ENCODE data around the gene SOX4.
A peak's percentile ranks its signal among the peaks of the same experiment; 100 is the strongest.

Gene SOX4

DNA sequence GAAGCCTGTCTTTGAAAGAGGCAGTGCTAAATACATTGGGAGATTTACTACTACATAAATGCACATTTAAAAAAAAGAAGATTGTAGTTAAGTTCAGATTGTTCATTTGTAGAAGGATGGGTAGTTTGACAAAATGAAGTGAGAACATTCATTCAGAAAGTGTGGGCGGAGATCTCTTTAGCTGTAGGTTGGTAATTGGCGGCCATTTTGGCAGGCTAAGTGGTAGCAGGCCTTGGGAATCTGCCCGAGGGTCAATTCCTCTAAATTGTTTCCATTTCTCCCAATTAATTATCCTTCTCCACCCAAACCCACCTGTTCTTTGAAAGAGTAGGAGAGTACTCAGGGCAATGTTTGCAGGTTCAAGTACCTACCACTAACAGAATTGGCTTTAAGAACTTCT, 17.9 kb downstream of the SOX4 start:
- no peak overlapping the region for H3K4me3 ChIP-seq (ENCODE audit: low read depth in 1 of 5, low read length in 5 of 5)
- no peaks in the 10 kb centered on the region for H3K36me3 ChIP-seq (ENCODE audit: control insufficient read depth in 5 of 5, insufficient read depth in 5 of 5, low read length in 5 of 5)
- no peaks in the 10 kb centered on the region for H3K27me3 ChIP-seq (ENCODE audit: control insufficient read depth in 5 of 5, insufficient read depth in 4 of 5, low read length in 5 of 5)
- H3K4me1 ChIP-seq (ENCODE audit: control insufficient read depth in 5 of 5, insufficient read depth in 5 of 5, low read length in 5 of 5), result peaks cover 0 to 16% (median 5%) of the 10 kb centered on the region in 5 donors
- H3K27ac ChIP-seq (ENCODE audit: low read depth, low read length), result no peak overlapping the region
- H3K9ac ChIP-seq (ENCODE audit: low read length in 5 of 5), result no peak overlapping the region
- no peaks in the 10 kb centered on the region for H3K9me3 ChIP-seq (ENCODE audit: control insufficient read depth in 5 of 5, low read length in 5 of 5)

GRCh38 chr6:21612067-21612745, 18.7 kb downstream of the SOX4 start:
- Histone ChIP-seq H3K4me3 (ENCODE audit: low read depth in 1 of 5, low read length in 5 of 5) (no peak overlapping the region), H3K9me3 (ENCODE audit: control insufficient read depth in 5 of 5, low read length in 5 of 5) (no peaks in the 10 kb centered on the region), H3K9ac (ENCODE audit: low read length in 5 of 5) (no peak overlapping the region), H3K4me1 (ENCODE audit: control insufficient read depth in 5 of 5, insufficient read depth in 5 of 5, low read length in 5 of 5) (peaks cover 0 to 16% (median 5%) of the 10 kb centered on the region in 5 donors), H3K27ac (ENCODE audit: low read depth, low read length) (no peak overlapping the region), H3K36me3 (ENCODE audit: control insufficient read depth in 5 of 5, insufficient read depth in 5 of 5, low read length in 5 of 5) (no peaks in the 10 kb centered on the region), H3K27me3 (ENCODE audit: control insufficient read depth in 5 of 5, insufficient read depth in 4 of 5, low read length in 5 of 5) (no peaks in the 10 kb centered on the region)

DNA sequence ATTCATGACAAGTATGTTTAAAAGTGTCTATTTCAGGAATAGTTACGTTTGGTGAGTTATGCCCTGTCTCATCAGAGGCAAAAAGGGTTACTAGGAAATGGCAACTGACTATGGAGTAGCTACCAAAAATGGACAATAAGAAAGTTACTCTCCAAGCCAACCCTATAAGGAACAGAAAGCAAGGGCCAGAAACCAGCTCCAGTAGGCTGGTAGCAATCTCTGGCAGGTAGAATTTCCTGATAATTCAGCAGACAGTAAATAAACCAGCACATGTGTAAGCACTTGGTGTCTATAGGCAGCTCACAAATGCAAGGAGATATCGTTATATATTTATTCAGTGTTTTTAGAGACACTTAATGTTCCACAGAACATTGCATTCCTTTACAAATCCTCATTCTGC, 20.3 kb downstream of the SOX4 start:
- no peaks in the 10 kb centered on the region for H3K36me3 ChIP-seq (ENCODE audit: control insufficient read depth in 5 of 5, insufficient read depth in 5 of 5, low read length in 5 of 5)
- no peak overlapping the region for H3K4me3 ChIP-seq (ENCODE audit: low read depth in 1 of 5, low read length in 5 of 5)
- H3K9me3 ChIP-seq (ENCODE audit: control insufficient read depth in 5 of 5, low read length in 5 of 5), result no peaks in the 10 kb centered on the region
- peaks cover 0 to 16% (median 5%) of the 10 kb centered on the region in 5 donors for H3K4me1 ChIP-seq (ENCODE audit: control insufficient read depth in 5 of 5, insufficient read depth in 5 of 5, low read length in 5 of 5)
- no peak overlapping the region for H3K9ac ChIP-seq (ENCODE audit: low read length in 5 of 5)
- H3K27me3 ChIP-seq (ENCODE audit: control insufficient read depth in 5 of 5, insufficient read depth in 4 of 5, low read length in 5 of 5), result no peaks in the 10 kb centered on the region
- H3K27ac ChIP-seq (ENCODE audit: low read depth, low read length), result no peak overlapping the region

GRCh38 chr6:21614226-21614625, 20.7 kb downstream of the SOX4 start:
- no peak overlapping the region for H3K27ac ChIP-seq (ENCODE audit: low read depth, low read length)

DNA sequence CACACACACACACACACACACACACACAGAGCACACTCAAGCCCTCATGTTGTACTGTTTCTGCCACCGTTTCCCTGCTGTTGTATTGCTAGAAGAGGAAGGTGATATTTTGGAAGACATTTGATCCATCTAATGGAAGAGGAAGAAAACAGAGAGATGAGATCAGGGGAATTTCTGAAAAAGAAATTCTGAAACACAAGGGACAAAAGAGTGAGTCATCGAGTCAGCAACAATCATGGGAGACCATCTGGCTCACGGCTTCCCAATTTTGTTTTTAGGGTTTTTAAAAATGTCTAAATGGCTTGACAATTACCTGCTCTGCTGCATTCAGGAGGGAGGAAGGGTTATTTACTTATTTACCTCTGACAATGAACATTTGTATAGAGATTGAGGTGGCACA, 22.0 kb downstream of the SOX4 start:
- no peaks in the 10 kb centered on the region for H3K9me3 ChIP-seq (ENCODE audit: control insufficient read depth in 5 of 5, low read length in 5 of 5)
- no peak overlapping the region for H3K27ac ChIP-seq (ENCODE audit: low read depth, low read length)
- no peak overlapping the region for H3K9ac ChIP-seq (ENCODE audit: low read length in 5 of 5)
- no peaks in the 10 kb centered on the region for H3K27me3 ChIP-seq (ENCODE audit: control insufficient read depth in 5 of 5, insufficient read depth in 4 of 5, low read length in 5 of 5)
- peaks cover 0 to 16% (median 5%) of the 10 kb centered on the region in 5 donors for H3K4me1 ChIP-seq (ENCODE audit: control insufficient read depth in 5 of 5, insufficient read depth in 5 of 5, low read length in 5 of 5)
- no peaks in the 10 kb centered on the region for H3K36me3 ChIP-seq (ENCODE audit: control insufficient read depth in 5 of 5, insufficient read depth in 5 of 5, low read length in 5 of 5)
- no peak overlapping the region for H3K4me3 ChIP-seq (ENCODE audit: low read depth in 1 of 5, low read length in 5 of 5)

More at GRCh38 chr6:21614226-21614625, 20.7 kb downstream of the SOX4 start:
- H3K4me1 ChIP-seq (ENCODE audit: control insufficient read depth in 5 of 5, insufficient read depth in 5 of 5, low read length in 5 of 5), result peaks cover 0 to 16% (median 5%) of the 10 kb centered on the region in 5 donors
- H3K9me3 ChIP-seq (ENCODE audit: control insufficient read depth in 5 of 5, low read length in 5 of 5), result no peaks in the 10 kb centered on the region
- no peak overlapping the region for H3K4me3 ChIP-seq (ENCODE audit: low read depth in 1 of 5, low read length in 5 of 5)
- no peak overlapping the region for H3K9ac ChIP-seq (ENCODE audit: low read length in 5 of 5)
- no peaks in the 10 kb centered on the region for H3K27me3 ChIP-seq (ENCODE audit: control insufficient read depth in 5 of 5, insufficient read depth in 4 of 5, low read length in 5 of 5)
- H3K36me3 ChIP-seq (ENCODE audit: control insufficient read depth in 5 of 5, insufficient read depth in 5 of 5, low read length in 5 of 5), result no peaks in the 10 kb centered on the region

GRCh38 chr6:21616005-21616404, 22.5 kb downstream of the SOX4 start:
- Histone ChIP-seq H3K9ac (ENCODE audit: low read length in 5 of 5) (no peak overlapping the region), H3K27ac (ENCODE audit: low read depth, low read length) (no peak overlapping the region), H3K4me3 (ENCODE audit: low read depth in 1 of 5, low read length in 5 of 5) (peak overlapping the region in 1 of 5 donors; percentile 32), H3K27me3 (ENCODE audit: control insufficient read depth in 5 of 5, insufficient read depth in 4 of 5, low read length in 5 of 5) (no peaks in the 10 kb centered on the region), H3K9me3 (ENCODE audit: control insufficient read depth in 5 of 5, low read length in 5 of 5) (no peaks in the 10 kb centered on the region), H3K36me3 (ENCODE audit: control insufficient read depth in 5 of 5, insufficient read depth in 5 of 5, low read length in 5 of 5) (no peaks in the 10 kb centered on the region), H3K4me1 (ENCODE audit: control insufficient read depth in 5 of 5, insufficient read depth in 5 of 5, low read length in 5 of 5) (peaks cover 0 to 16% (median 5%) of the 10 kb centered on the region in 5 donors)

DNA sequence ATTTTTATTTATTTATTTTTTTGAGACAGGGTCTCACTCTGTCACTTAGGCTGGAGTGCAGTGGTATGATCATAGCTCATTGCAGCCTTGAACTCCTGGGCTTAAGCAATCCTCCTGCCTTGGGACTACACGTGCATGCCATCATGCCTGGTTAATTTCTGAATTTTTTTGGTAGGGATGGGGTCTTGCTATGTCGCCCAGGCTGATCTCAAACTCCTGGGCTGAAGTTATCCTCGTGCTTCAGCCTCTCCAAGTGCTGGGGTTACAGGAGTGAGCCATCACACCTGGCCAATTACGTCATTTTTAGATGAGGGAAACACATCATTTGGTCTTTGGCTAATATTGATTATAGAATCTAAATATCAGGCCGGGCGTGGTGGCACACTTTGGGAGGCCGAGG, 32.1 kb downstream of the SOX4 start:
- H3K27ac ChIP-seq (ENCODE audit: low read depth, low read length), result no peak overlapping the region
- no peaks in the 10 kb centered on the region for H3K27me3 ChIP-seq (ENCODE audit: control insufficient read depth in 5 of 5, insufficient read depth in 4 of 5, low read length in 5 of 5)
- H3K4me3 ChIP-seq (ENCODE audit: low read depth in 1 of 5, low read length in 5 of 5), result no peak overlapping the region
- H3K9me3 ChIP-seq (ENCODE audit: control insufficient read depth in 5 of 5, low read length in 5 of 5), result no peaks in the 10 kb centered on the region
- no peaks in the 10 kb centered on the region for H3K4me1 ChIP-seq (ENCODE audit: control insufficient read depth in 5 of 5, insufficient read depth in 5 of 5, low read length in 5 of 5)
- H3K9ac ChIP-seq (ENCODE audit: low read length in 5 of 5), result no peak overlapping the region
- no peaks in the 10 kb centered on the region for H3K36me3 ChIP-seq (ENCODE audit: control insufficient read depth in 5 of 5, insufficient read depth in 5 of 5, low read length in 5 of 5)

GRCh38 chr6:21626756-21627155, 33.2 kb downstream of the SOX4 start:
- H3K36me3 ChIP-seq (ENCODE audit: control insufficient read depth in 5 of 5, insufficient read depth in 5 of 5, low read length in 5 of 5), result no peaks in the 10 kb centered on the region
- no peaks in the 10 kb centered on the region for H3K27me3 ChIP-seq (ENCODE audit: control insufficient read depth in 5 of 5, insufficient read depth in 4 of 5, low read length in 5 of 5)
- no peak overlapping the region for H3K27ac ChIP-seq (ENCODE audit: low read depth, low read length)
- H3K9ac ChIP-seq (ENCODE audit: low read length in 5 of 5), result no peak overlapping the region
- H3K4me1 ChIP-seq (ENCODE audit: control insufficient read depth in 5 of 5, insufficient read depth in 5 of 5, low read length in 5 of 5), result no peaks in the 10 kb centered on the region
- no peak overlapping the region for H3K4me3 ChIP-seq (ENCODE audit: low read depth in 1 of 5, low read length in 5 of 5)
- H3K9me3 ChIP-seq (ENCODE audit: control insufficient read depth in 5 of 5, low read length in 5 of 5), result no peaks in the 10 kb centered on the region

DNA sequence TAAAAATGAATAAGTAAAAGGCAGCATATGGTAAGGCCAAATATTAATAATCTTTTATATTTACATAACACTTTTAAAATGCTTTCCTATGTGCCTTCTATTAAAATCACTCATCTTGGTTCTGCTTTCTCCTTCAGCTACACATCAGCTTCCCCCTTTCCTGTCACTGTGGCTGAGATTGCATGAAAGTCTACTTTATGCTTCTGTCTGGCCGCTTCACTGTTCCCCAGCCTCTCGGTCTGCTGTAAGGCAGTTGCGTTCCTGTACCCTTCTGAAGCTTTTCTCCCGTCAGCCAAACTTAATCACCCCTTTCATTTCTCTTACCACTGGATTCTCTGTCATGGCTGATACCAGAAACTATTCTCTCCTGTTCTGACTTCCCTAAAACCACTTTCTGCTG, 34.6 kb downstream of the SOX4 start:
- Histone ChIP-seq H3K27ac (ENCODE audit: low read depth, low read length) (no peak overlapping the region), H3K9ac (ENCODE audit: low read length in 5 of 5) (no peak overlapping the region), H3K36me3 (ENCODE audit: control insufficient read depth in 5 of 5, insufficient read depth in 5 of 5, low read length in 5 of 5) (no peaks in the 10 kb centered on the region), H3K27me3 (ENCODE audit: control insufficient read depth in 5 of 5, insufficient read depth in 4 of 5, low read length in 5 of 5) (no peaks in the 10 kb centered on the region), H3K4me1 (ENCODE audit: control insufficient read depth in 5 of 5, insufficient read depth in 5 of 5, low read length in 5 of 5) (no peaks in the 10 kb centered on the region), H3K4me3 (ENCODE audit: low read depth in 1 of 5, low read length in 5 of 5) (no peak overlapping the region), H3K9me3 (ENCODE audit: control insufficient read depth in 5 of 5, low read length in 5 of 5) (no peaks in the 10 kb centered on the region)

GRCh38 chr6:21633511-21634109, 40.1 kb downstream of the SOX4 start:
- H3K9me3 ChIP-seq (ENCODE audit: control insufficient read depth in 5 of 5, low read length in 5 of 5), result no peaks in the 10 kb centered on the region
- no peaks in the 10 kb centered on the region for H3K27me3 ChIP-seq (ENCODE audit: control insufficient read depth in 5 of 5, insufficient read depth in 4 of 5, low read length in 5 of 5)
- H3K9ac ChIP-seq (ENCODE audit: low read length in 5 of 5), result no peak overlapping the region
- peaks cover 0 to 6% (median 2%) of the 10 kb centered on the region in 5 donors for H3K4me1 ChIP-seq (ENCODE audit: control insufficient read depth in 5 of 5, insufficient read depth in 5 of 5, low read length in 5 of 5)
- no peak overlapping the region for H3K4me3 ChIP-seq (ENCODE audit: low read depth in 1 of 5, low read length in 5 of 5)
- no peak overlapping the region for H3K27ac ChIP-seq (ENCODE audit: low read depth, low read length)
- no peaks in the 10 kb centered on the region for H3K36me3 ChIP-seq (ENCODE audit: control insufficient read depth in 5 of 5, insufficient read depth in 5 of 5, low read length in 5 of 5)

Data from subcutaneous abdominal adipose tissue (tissue), 5 donors.